ENCODE results near the gene VAC14.

VAC14 gene

DNA sequence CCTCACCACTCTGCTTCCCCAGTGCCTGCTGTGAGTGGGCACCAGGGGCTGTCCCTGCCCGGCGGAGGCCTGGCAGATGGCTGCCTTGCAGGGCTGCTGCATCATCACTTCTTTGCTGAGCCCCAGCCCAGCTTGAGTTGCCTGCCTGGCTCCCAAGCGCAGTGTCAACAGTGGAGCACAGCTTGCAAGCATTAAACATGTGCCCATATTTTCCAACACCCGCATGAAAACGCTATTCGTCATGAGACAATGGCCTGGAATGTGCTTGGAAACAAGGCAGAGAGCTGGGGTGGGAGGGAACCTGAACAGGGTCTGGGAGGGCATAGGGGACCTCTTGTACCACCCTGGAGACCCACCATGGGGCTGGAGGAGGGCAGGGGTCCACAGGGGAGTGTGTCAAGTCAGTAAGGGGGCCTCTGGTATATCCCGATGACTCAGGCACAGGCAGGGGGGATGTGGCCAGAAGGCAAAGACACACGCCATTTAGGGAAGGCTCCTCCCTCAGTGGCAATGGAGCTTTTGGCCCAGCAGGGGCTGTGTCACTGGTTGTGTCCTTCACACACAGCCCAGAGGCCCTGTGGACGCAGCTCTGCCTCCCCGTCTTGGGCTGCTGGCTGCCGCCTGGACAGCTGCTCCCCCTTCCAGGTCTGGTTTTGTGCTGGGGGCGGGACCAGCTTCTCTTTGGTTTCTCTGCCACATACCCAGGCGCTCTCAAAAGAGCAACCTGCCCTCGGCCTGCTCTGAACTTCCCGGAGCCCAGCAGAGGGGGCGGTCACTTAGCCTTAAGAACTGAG, 97.7 kb downstream of the VAC14 start:
- no peak for DNase-seq

- no peak for DNase-seq
These were observed 98.3 kb downstream of the VAC14 start for GRCh38 chr16:70702624-70703023.

DNA sequence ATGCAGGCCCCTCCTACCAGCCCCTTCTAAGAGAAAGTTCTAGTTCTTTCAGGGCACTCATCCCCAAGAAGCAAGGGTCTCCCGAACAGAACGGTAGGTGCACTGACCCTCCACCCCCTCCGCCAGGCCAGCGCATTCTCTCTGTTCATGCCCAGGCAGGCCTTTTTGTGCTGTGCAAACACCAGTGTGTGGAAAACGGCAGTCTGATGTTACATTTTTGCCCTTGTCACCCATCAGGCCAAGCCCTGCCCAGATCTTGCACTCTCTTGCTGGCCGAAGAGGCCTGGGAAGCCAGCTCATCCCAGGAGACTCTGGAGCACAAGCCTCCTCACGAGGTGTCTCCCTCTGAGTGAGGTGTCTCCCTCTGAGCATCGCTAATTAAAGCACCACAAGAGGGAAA, 99.0 kb downstream of the VAC14 start:
- DNase-seq, result no peak

- DNase-seq, result no peak
These were observed 99.4 kb downstream of the VAC14 start for GRCh38 chr16:70701596-70701995.

GRCh38 chr16:70701036-70701435, 99.9 kb downstream of the VAC14 start:
- no peak for DNase-seq

- DNase-seq, result no peak
These were observed 100.6 kb downstream of the VAC14 start for GRCh38 chr16:70700101-70701020.

DNA sequence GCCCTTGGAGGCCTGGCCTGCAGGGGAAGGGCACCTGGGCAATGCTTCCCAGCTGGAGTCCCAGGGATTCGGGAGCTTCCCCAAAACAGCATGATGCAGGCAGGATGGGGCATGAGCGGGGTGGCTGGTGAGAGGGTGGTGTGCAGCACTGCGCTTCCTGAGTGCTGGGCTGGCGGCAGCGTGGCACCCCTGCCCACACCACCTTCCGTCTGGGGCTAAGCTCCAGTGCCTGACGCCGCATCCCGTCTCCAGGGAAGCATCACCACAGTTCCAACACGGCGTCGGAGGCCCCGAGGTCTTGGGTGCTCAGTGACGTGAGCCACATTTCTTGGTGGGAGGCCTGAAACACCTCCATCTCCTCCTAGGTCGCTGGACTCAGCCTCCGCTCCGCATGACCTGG, 101.3 kb downstream of the VAC14 start:
- DNase-seq, result no peak

DNA sequence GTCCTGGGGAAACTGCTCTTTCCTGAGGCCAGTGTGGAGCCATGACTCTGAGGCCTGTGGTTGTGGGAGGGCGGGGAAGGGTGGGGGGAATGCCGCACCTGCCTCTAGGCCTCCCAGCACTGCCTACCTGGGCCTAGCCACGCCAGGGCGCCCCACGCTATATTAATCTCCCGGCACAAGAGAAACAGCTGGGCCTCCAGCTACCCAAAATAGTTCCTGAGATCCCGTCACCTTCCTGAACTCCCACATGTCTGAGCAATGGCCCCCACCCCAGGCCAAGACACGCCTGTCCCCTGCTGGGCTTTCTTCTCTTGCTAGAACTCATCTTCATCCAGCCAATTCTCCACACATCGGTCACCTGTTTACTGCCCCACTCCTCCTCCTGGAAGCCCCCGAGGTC, 102.1 kb downstream of the VAC14 start:
- DNase-seq, result no peak

GRCh38 chr16:70697594-70698170, 103.3 kb downstream of the VAC14 start:
- no peak for DNase-seq

DNA sequence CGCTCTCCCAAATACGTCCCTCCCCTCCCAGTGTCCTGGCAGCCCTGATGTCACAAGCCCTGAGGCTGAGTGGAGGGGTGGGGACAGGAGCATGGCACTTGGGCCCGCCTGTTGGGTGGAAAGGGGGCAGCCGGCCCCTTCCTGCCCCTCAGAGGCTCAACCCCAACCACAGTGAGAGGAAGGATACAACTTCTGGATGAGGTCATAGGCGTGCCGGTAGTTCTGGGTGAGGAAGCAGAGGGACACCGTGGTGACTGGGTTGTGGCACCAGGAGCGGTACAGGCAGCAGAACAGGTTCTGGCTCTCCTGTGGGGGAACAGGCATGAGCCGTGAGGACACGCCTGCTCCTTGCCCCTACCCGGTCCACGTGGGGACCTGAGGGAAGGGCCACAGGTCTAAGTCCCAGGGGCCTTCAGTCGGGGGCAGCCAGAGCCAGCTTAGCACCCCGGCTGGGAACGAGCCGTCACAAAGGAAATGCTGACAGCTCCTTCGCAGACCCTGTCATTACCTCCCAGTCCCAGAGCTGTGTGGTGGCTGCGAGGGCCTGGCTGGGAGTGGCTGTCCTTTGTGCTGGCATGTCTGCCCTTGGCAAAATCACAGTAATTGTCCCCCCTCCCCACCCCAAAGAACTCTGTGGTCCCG, 103.9 kb downstream of the VAC14 start:
- peak; percentile 5 for DNase-seq

DNA sequence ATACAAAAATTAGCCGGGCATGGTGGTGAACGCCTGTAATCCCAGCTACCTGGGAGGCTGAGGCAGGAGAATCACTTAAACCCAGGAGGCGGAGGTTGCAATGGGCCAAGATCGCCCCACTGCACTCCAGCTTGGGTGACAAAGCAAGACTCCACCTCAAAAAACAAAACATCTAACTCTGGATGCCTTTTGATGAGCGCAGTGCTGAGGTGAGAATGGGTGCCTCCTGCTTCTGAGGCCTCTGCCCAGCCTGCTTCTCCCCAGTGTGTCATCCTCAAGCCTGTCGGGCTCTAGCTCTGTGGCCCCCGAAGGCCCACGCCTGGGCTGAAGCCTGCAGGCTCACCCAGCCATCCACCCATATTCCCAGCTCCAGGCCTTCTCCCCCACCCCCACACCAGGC, 104.6 kb downstream of the VAC14 start:
- DNase-seq, result no peak

DNA sequence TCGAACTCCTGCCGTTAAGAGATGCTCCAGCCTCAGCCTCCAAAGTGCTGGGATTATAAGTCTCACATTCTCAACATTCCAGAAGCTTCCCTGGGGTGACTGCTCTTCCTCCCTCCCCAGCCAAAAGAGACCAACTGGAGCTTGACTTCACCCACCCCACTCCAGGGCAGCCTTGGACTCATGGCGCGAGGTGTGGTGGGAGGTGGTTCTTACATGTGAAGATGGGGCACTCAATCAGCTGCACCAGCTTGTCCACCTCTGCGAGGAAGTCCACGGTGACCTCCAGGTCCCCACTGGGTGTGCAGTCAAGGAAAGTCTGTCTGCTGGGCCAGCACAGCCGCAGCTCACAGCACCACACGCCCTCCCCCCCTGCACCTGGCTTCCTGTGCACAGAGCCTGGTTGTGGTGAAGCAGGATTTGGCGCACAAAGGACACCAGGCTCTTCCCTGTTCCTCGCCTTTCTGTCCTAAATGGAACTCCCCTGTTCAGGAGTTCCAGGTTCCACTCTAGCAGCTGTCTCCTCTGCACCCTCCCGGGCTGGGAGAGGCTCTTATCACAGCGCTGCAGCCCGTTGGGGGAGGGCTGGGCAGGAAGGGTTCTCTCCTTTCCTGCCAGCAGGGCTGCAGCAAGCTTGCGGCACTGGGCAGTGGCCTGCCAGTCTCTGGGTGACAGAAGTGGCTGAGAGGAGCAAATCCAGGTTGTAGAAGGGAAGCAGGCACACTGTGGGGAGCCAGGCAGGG, 105.5 kb downstream of the VAC14 start:
- DNase-seq, result no peak

GRCh38 chr16:70694868-70695218, 106.1 kb downstream of the VAC14 start:
- no peak for DNase-seq

- DNase-seq, result no peak
These were observed 106.7 kb downstream of the VAC14 start for GRCh38 chr16:70694088-70694867.

DNA sequence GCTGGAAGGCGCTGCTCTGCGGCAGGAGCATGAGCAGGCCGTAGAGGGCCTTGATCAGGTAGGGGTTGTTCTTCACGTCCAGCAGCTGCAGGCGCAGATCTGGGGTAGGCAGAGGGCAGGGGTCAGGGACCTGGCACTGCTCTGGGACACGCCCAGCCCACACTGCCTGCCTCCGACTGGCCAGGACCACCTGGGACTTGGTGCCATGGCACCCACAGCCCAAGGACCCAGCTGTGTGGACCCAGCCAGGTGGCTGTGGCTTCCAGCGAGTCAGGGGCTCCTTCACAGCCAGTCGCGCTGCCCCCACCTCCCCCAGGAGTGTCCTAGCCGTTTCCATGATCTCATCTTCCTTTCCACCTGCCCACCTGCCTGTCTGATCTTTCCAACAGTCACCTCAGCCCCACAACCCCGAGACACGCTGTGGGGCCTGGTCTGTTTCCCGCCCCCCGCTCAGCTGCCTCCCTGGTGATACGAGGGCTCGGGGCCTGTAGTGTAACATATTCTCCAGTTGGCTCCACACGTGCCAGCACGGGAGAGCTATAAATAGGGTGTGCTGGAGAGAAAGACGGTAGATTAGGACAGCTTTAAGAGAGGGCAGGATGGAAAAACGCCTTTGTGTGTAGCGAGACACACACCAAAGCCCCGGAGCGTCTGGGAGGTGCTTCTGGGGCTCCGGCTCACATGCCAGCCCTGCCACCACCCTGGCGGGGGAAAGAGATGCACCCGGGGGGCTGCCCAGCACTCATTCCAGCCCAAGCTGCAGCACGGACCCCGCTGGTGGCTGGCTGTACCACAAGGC, 107.9 kb downstream of the VAC14 start:
- DNase-seq, result no peak

GRCh38 chr16:70692130-70692872, 108.7 kb downstream of the VAC14 start:
- no peak for DNase-seq

- DNase-seq, result no peak
These were observed 109.5 kb downstream of the VAC14 start for GRCh38 chr16:70691223-70692129.

DNA sequence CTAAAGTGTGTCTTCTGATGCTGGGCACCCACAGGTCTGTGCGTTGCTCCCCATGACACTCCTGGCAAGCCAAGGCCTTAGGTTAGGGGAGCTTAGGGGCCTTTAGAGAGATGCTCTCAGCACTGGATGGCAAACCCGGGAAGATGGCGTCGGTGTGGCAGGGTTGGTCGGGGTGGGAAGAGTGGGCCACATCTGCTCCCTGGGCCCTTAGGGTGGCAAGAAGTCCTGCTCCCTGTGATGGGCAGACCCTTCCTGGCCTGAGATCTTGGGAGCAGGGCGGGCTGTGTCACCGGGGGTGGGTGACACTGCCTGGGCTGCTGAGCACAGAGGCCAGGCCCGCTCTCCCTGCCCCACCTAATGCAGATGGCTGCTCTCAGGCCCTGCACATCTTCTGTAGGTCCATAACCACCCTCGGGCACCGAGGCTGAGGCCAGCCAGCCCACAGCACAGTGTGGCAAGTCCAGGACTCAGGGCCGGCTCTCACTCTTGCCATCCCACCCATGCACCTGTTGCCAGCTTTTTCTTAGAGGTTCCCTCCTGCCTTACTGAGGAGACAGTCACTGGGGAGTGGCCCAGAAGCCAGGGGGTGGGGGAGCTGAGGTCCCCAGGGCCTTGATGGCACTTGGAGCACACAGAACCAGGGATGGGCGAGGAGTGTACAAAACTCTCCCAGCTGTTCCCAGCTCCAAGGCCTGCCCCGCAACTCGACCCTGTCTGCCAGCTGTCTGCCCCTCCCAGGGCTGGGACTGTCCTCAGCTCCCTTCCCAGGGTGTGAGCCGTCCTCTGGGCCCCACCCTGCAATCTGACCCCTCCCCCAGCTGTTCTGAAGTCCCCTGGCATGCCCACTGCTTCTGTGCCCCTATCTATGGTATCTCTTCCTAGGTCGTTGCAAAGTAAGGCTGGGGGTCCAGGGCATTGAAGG, 110.7 kb downstream of the VAC14 start:
- DNase-seq, result no peak
